ENCODE results near the gene IGF2BP2. TPM values are rescaled to one million over a fixed set of nuclear protein-coding genes. Genes with fewer than 3 reads are reported as not detected.

Gene IGF2BP2
- total RNA-seq, 1 donor from 2014 or later: 147 TPM

- peaks cover 4% of the 10 kb centered on the region for H3K36me3 ChIP-seq
- H3K9me3 ChIP-seq (ENCODE audit: low read depth): no peaks in the 10 kb centered on the region
- H3K9ac ChIP-seq: no peak overlapping the region
- peaks cover 18% of the 10 kb centered on the region for H4K20me1 ChIP-seq (ENCODE audit: low read depth)
- H3K4me2 ChIP-seq: no peak overlapping the region
- H3F3A ChIP-seq (ENCODE audit: low read depth): peaks cover 8% of the 10 kb centered on the region
- H3K27ac Mint-ChIP-seq: no peak overlapping the region
- H3K27me3 ChIP-seq: no peaks in the 10 kb centered on the region
- H3K79me2 ChIP-seq (ENCODE audit: low read depth): peaks cover 37% of the 10 kb centered on the region
- peaks cover 15% of the 10 kb centered on the region for H3K4me1 Mint-ChIP-seq
- no peak for DNase-seq (ENCODE audit: low spot score)
- no peak overlapping the region for H3K27ac ChIP-seq
- H3K4me3 ChIP-seq: no peak overlapping the region
- peaks cover 5% of the 10 kb centered on the region for H3K9me3 Mint-ChIP-seq
- H3K4me1 ChIP-seq: no peaks in the 10 kb centered on the region
- H3K27me3 Mint-ChIP-seq (ENCODE audit: insufficient read depth, low read depth): peaks cover 3% of the 10 kb centered on the region
- no peak overlapping the region for H3K4me3 Mint-ChIP-seq
- H2AFZ ChIP-seq (replicated peaks): no peak overlapping the region
- H3K36me3 Mint-ChIP-seq: peaks cover 74% of the 10 kb centered on the region
- no peak for TF ChIP-seq EZH2phosphoT487 (IDR thresholded peaks at IDR 0.05)
- no peak for TF ChIP-seq EZH2 (IDR thresholded peaks at IDR 0.05)
- no peak for TF ChIP-seq CTCF (IDR thresholded peaks at IDR 0.05)
Observed at GRCh38 chr3:185685231-185686035, 139.4 kb downstream of the IGF2BP2 start.

- H3K4me3 ChIP-seq: no peak overlapping the region
- no peak overlapping the region for H2AFZ ChIP-seq (replicated peaks)
- peaks cover 39% of the 10 kb centered on the region for H3F3A ChIP-seq (ENCODE audit: low read depth)
- H3K79me2 ChIP-seq (ENCODE audit: low read depth): peaks cover 74% of the 10 kb centered on the region
- no peak for DNase-seq (ENCODE audit: low spot score)
- no peak for TF ChIP-seq EZH2phosphoT487 (IDR thresholded peaks at IDR 0.05)
- TF ChIP-seq EZH2 (IDR thresholded peaks at IDR 0.05): no peak
- H3K36me3 ChIP-seq: peaks cover 15% of the 10 kb centered on the region
- Mint-ChIP-seq H3K9me3 (peaks cover 13% of the 10 kb centered on the region), H3K27me3 (ENCODE audit: insufficient read depth, low read depth) (no peaks in the 10 kb centered on the region), H3K36me3 (peaks cover 70% of the 10 kb centered on the region), H3K4me1 (no peaks in the 10 kb centered on the region), H3K27ac (no peak overlapping the region), H3K4me3 (no peak overlapping the region)
- no peaks in the 10 kb centered on the region for H3K9me3 ChIP-seq (ENCODE audit: low read depth)
- H4K20me1 ChIP-seq (ENCODE audit: low read depth): peaks cover 27% of the 10 kb centered on the region
- H3K4me2 ChIP-seq: no peak overlapping the region
- no peaks in the 10 kb centered on the region for H3K27me3 ChIP-seq
- no peak overlapping the region for H3K9ac ChIP-seq
- H3K27ac ChIP-seq: no peak overlapping the region
- H3K4me1 ChIP-seq: no peaks in the 10 kb centered on the region
Observed at GRCh38 chr3:185680231-185680630, 144.6 kb downstream of the IGF2BP2 start.

GRCh38 chr3:185678027-185678426, 146.8 kb downstream of the IGF2BP2 start:
- no peaks in the 10 kb centered on the region for H3K9me3 ChIP-seq (ENCODE audit: low read depth)
- no peak for TF ChIP-seq EZH2 (IDR thresholded peaks at IDR 0.05)
- no peak for TF ChIP-seq CTCF (IDR thresholded peaks at IDR 0.05)
- no peak for TF ChIP-seq EZH2phosphoT487 (IDR thresholded peaks at IDR 0.05)
- H3K9me3 Mint-ChIP-seq: peaks cover 13% of the 10 kb centered on the region
- no peak overlapping the region for H3K4me3 ChIP-seq
- no peak overlapping the region for H3K4me3 Mint-ChIP-seq
- H3F3A ChIP-seq (ENCODE audit: low read depth): peaks cover 39% of the 10 kb centered on the region
- no peak overlapping the region for H3K27ac Mint-ChIP-seq
- peaks cover 73% of the 10 kb centered on the region for H3K79me2 ChIP-seq (ENCODE audit: low read depth)
- peaks cover 21% of the 10 kb centered on the region for H3K36me3 ChIP-seq
- no peaks in the 10 kb centered on the region for H3K27me3 Mint-ChIP-seq (ENCODE audit: insufficient read depth, low read depth)
- H2AFZ ChIP-seq (replicated peaks): no peak overlapping the region
- H3K27ac ChIP-seq: no peak overlapping the region
- peaks cover 71% of the 10 kb centered on the region for H3K36me3 Mint-ChIP-seq
- no peaks in the 10 kb centered on the region for H3K4me1 ChIP-seq
- H3K4me2 ChIP-seq: no peak overlapping the region
- H3K27me3 ChIP-seq: no peaks in the 10 kb centered on the region
- no peak overlapping the region for H3K9ac ChIP-seq
- no peaks in the 10 kb centered on the region for H3K4me1 Mint-ChIP-seq
- H4K20me1 ChIP-seq (ENCODE audit: low read depth): peaks cover 27% of the 10 kb centered on the region
- no peak for DNase-seq (ENCODE audit: low spot score)
